Heart left ventricle (tissue), 16 donors: ENCODE measurements around the gene RPS6KA4. TPM values are rescaled to one million over a fixed set of nuclear protein-coding genes. Genes with fewer than 3 reads are reported as not detected.

Experiments
- ATAC-seq, 4 donors: fragments of 200-7000 bp; cut with Tn5 transposase; one replicate each; pipeline ENCODE4 v1.9.1; 2020 to 2022; ENCODE audit warnings: moderate library complexity in 4 of 4, mild to moderate bottlenecking in 3 of 4, moderate number of reproducible peaks in 1 of 4
- DNase-seq, 5 donors: peaks; one replicate each; pipeline ENCODE4 v3.0.0-alpha.2; 2020
- H3K27ac ChIP-seq, 12 donors: fragments of 200-600 bp; sonication (generic) in 4 of 12; one replicate each; pipeline versions ENCODE4 v1.5.0 to v1.8.0; 2016 to 2022; ENCODE audit warnings: mild to moderate bottlenecking in 2 of 12
- H3K27me3 ChIP-seq, 9 donors: fragments of 200-600 bp; sonication (generic) in 2 of 9; one replicate each; pipeline versions ENCODE4 v1.5.1 to v1.8.0; 2016 to 2022; ENCODE audit warnings: mild to moderate bottlenecking in 3 of 9
- H3K36me3 ChIP-seq, 9 donors: fragments of 200-600 bp; sonication (generic) in 2 of 9; one replicate each; pipeline versions ENCODE4 v1.5.0 to v1.8.0; 2018 to 2022; ENCODE audit warnings: mild to moderate bottlenecking in 2 of 9
- H3K4me1 ChIP-seq, 12 donors: fragments of 200-600 bp; sonication (generic) in 4 of 12; one replicate each; pipeline versions ENCODE4 v1.5.0 to v1.8.0; 2016 to 2022; ENCODE audit warnings: mild to moderate bottlenecking in 3 of 12
- H3K4me3 ChIP-seq, 12 donors: fragments of 200-600 bp; sonication (generic) in 4 of 12; one replicate each; pipeline versions ENCODE4 v1.5.0 to v1.8.0; 2017 to 2022; ENCODE audit warnings: mild to moderate bottlenecking in 9 of 12, moderate library complexity in 4 of 12
- H3K9me3 ChIP-seq, 12 donors: fragments of 200-600 bp; sonication (generic) in 4 of 12; one replicate each; pipeline versions ENCODE4 v1.5.0 to v1.8.0; 2016 to 2022; ENCODE audit warnings: mild to moderate bottlenecking in 1 of 12
- CTCF ChIP-seq, 12 donors: fragments of 200-600 bp; sonication (generic) in 4 of 12; IDR thresholded peaks; one replicate each; pipeline versions ENCODE4 v1.5.0 to v1.8.0; 2018 to 2022; ENCODE audit warnings: antibody characterized with exemption in 12 of 12, mild to moderate bottlenecking in 5 of 12
- POLR2A ChIP-seq, 2 donors: fragments of 450-650 bp; IDR thresholded peaks; one replicate each; pipeline ENCODE4 v1.6.1; 2017; ENCODE audit warnings: antibody characterized with exemption in 2 of 2, mild to moderate bottlenecking in 2 of 2, moderate library complexity in 2 of 2
- WGBS, 4 donors: extraction: QIAGEN DNeasy Blood & Tissue Kit in 2 of 4; methylation state at CpG; one replicate each; pipeline versions ENCODE4 v1.1.5 to v1.1.7; 2013 to 2018; 5-methylcytosine and 5-hydroxymethylcytosine counted together
- intact Hi-C, 10 donors: fragments of 100-400 bp; cut with DNase I; formaldehyde crosslinking; loops; one replicate each; pipeline versions ENCODE4 v1.11.1 to v1.14.2; 2022
- polyA plus RNA-seq, 2 donors: library from polyadenylated mRNA; stranded (reverse); fragments of 200-250 nt; gene quantifications; one replicate each; pipeline ENCODE4 v1.2.3, GENCODE V29; 2013
- total RNA-seq, 9 donors: library from RNA; depleted of rRNA in 2 of 9; stranded (reverse); fragments of >200 nt in 2 of 9; fragmentation: NEBNext Ultra II Directional in 3 of 9; extraction: Animal tissue kit (Norgen Biotek cat#: 25700) in 3 of 9; gene quantifications; one replicate each; pipeline versions ENCODE4 v1.1.0 to v1.2.4, GENCODE V29; 2016 to 2023
- donor health status: ischemic (EF 13 %, LVEDD 7.1; RV severe dilation, severe dysfunction).
- donor health status: healthy with polysubstance abuse.
- donor health status: DM: no; HTN: yes; CAD: no.
- donor health status: DM: no; HTN: no; CAD: no.
- donor health status: ischemic (EF 25% LVEDD 6.9; RV normal size, moderate dysfunction).
- donor health status: ischemic (EF 25% LVEDD 5.7; RV mildly dilated, moderate dysfunction).
- donor health status: healthy.
- donor health status: DM: yes; HTN: yes; CAD: no.
- donor health status: ischemic (EF 35%, LVEDD 5.7; RV mildly dilated, moderate dysfunction).
- donor health status: nonischemic (EF 11% LVEDD 7.7; RV severe dilation, severe dysfunction).
- donor health status: DM: yes; HTN: yes; CAD: no.
- donor health status: PGD.
- donor health status: ischemic (EF 29% LVEDD 5.4; RV normal size, mild dysfunction).
- donor health status: nonischemic (EF 23%, LVEDD 6.1; RV moderate dilation, normal function).

The RPS6KA4 gene
- total and polyA plus RNA-seq, 11 donors, result 12.8 to 32.5 (median 18.3) TPM

GRCh38 chr11:64344787-64345186, 14.2 kb upstream of the RPS6KA4 start:
- Histone ChIP-seq H3K4me1 (peaks cover 0 to 19% (median 8%) of the 10 kb centered on the region in 12 donors), H3K27me3 (peaks cover 0 to 15% (median 0%) of the 10 kb centered on the region in 9 donors), H3K36me3 (peaks cover 0 to 19% (median 0%) of the 10 kb centered on the region in 9 donors), H3K9me3 (no peaks in the 10 kb centered on the region), H3K27ac (no peak overlapping the region), H3K4me3 (no peak overlapping the region)
- intact Hi-C loops, result no loop called here
- no peak for DNase-seq
- no peak for TF ChIP-seq CTCF (IDR thresholded peaks at IDR 0.05)
- TF ChIP-seq POLR2A (IDR thresholded peaks at IDR 0.05), result no peak
- 94 to 96% (median 95%) methylated on average over 27 to 28 of the region's 28 CpGs for WGBS, 4 donors
- ATAC-seq, result no peak

- no peak overlapping the region for H3K27ac ChIP-seq
- intact Hi-C loops, result no loop called here
- ATAC-seq (no peak), DNase-seq (no peak)
- no peak for TF ChIP-seq POLR2A (IDR thresholded peaks at IDR 0.05)
- no peak for TF ChIP-seq CTCF (IDR thresholded peaks at IDR 0.05)
- H3K4me3 ChIP-seq, result no peak overlapping the region
- H3K27me3 ChIP-seq, result no peaks in the 10 kb centered on the region
- WGBS, 4 donors, result 89 to 90% (median 89%) methylated on average over 12 of the region's 12 CpGs
- peaks cover 0 to 11% (median 2%) of the 10 kb centered on the region in 12 donors for H3K4me1 ChIP-seq
- peaks cover 0 to 19% (median 0%) of the 10 kb centered on the region in 9 donors for H3K36me3 ChIP-seq
- no peaks in the 10 kb centered on the region for H3K9me3 ChIP-seq
Observed at GRCh38 chr11:64347193-64347867, 11.6 kb upstream of the RPS6KA4 start.

- TF ChIP-seq CTCF (IDR thresholded peaks at IDR 0.05) (no peak), POLR2A (IDR thresholded peaks at IDR 0.05) (no peak)
- peaks cover 0 to 6% (median 0%) of the 10 kb centered on the region in 12 donors for H3K4me1 ChIP-seq
- no peaks in the 10 kb centered on the region for H3K27me3 ChIP-seq
- peaks cover 0 to 21% (median 0%) of the 10 kb centered on the region in 9 donors for H3K36me3 ChIP-seq
- DNase-seq, result no peak
- intact Hi-C loops, result no loop called here
- no peak overlapping the region for H3K27ac ChIP-seq
- no peak overlapping the region for H3K4me3 ChIP-seq
- WGBS, 4 donors, result 67 to 77% (median 74%) methylated on average over 11 to 14 of the region's 14 CpGs
- ATAC-seq, result no peak
- H3K9me3 ChIP-seq, result no peaks in the 10 kb centered on the region
Observed at GRCh38 chr11:64348383-64349024, 10.5 kb upstream of the RPS6KA4 start.

- 89 to 92% (median 91%) methylated on average over 7 of the region's 7 CpGs for WGBS, 4 donors
Observed at GRCh38 chr11:64349025-64349387, 10.0 kb upstream of the RPS6KA4 start.

More at GRCh38 chr11:64349025-64349387, 10.0 kb upstream of the RPS6KA4 start:
- H3K4me1 ChIP-seq, result peaks cover 0 to 6% (median 0%) of the 10 kb centered on the region in 12 donors
- no peaks in the 10 kb centered on the region for H3K9me3 ChIP-seq
- H3K4me3 ChIP-seq, result no peak overlapping the region
- peaks cover 0 to 20% (median 0%) of the 10 kb centered on the region in 9 donors for H3K36me3 ChIP-seq
- H3K27me3 ChIP-seq, result no peaks in the 10 kb centered on the region
- TF ChIP-seq POLR2A (IDR thresholded peaks at IDR 0.05) (no peak), CTCF (IDR thresholded peaks at IDR 0.05) (no peak)
- DNase-seq (no peak), ATAC-seq (no peak)
- H3K27ac ChIP-seq, result no peak overlapping the region
- intact Hi-C loops, result no loop called here
